Activated T-cell treated with anti-CD3 and anti-CD28 coated beads, Interleukin-2, amount 50 U/mL, for 4 hours (primary cell): ENCODE measurements around the gene OXCT2. TPM values are rescaled to one million over a fixed set of nuclear protein-coding genes. Genes with fewer than 3 reads are reported as not detected.
"Not testable (repeated sequence)": the region's sequence is repeated elsewhere in the genome, so short reads cannot be mapped to it uniquely, and the experiment has no call there.

Experiments used
- ATAC-seq, 2 donors: fragments of 200-7000 bp; cut with Tn5 transposase; one replicate each; pipeline ENCODE4 v1.10.0; 2021
- DNase-seq: peaks from one replicate; pipeline ENCODE4 v3.0.0-alpha.2; 2020
- H3K27me3 Mint-ChIP-seq: one replicate; pipeline ENCODE4 v1.8.0; 2021; ENCODE audit warnings: low read depth, mixed read lengths
- H3K36me3 Mint-ChIP-seq: one replicate; pipeline ENCODE4 v1.8.0; 2022; ENCODE audit warnings: mixed read lengths; ENCODE audit not compliant: insufficient read depth
- H3K4me1 Mint-ChIP-seq: one replicate; pipeline ENCODE4 v1.8.0; 2021; ENCODE audit warnings: low read depth, mixed read lengths
- H3K4me3 Mint-ChIP-seq: one replicate; pipeline ENCODE4 v1.8.0; 2021; ENCODE audit warnings: mild to moderate bottlenecking, moderate library complexity, mixed read lengths
- H3K9me3 Mint-ChIP-seq: one replicate; pipeline ENCODE4 v1.8.0; 2021; ENCODE audit warnings: mixed read lengths
- total RNA-seq, 3 donors: library from RNA; stranded (reverse); gene quantifications; one replicate each; pipeline ENCODE4 v1.2.1, GENCODE V29; 2021

OXCT2 gene
- total RNA-seq, 3 donors from 2014 or later = 1.7 to 3.9 (median 2.2) TPM

GRCh38 chr1:39795651-39796050 lies 24.5 kb upstream of the OXCT2 start:
- ATAC-seq (no peak), DNase-seq (no peak)
- no peaks in the 10 kb centered on the region for H3K36me3 Mint-ChIP-seq
- peaks cover 18% of the 10 kb centered on the region for H3K4me1 Mint-ChIP-seq
- no peaks in the 10 kb centered on the region for H3K9me3 Mint-ChIP-seq
- no peak overlapping the region for H3K4me3 Mint-ChIP-seq
- no peaks in the 10 kb centered on the region for H3K27me3 Mint-ChIP-seq

GRCh38 chr1:39791838-39792237 lies 20.7 kb upstream of the OXCT2 start:
- H3K4me1 Mint-ChIP-seq = peaks cover 11% of the 10 kb centered on the region
- H3K36me3 Mint-ChIP-seq = no peaks in the 10 kb centered on the region
- H3K9me3 Mint-ChIP-seq = no peaks in the 10 kb centered on the region
- H3K4me3 Mint-ChIP-seq = no peak overlapping the region
- no peak for ATAC-seq
- no peak for DNase-seq
- peaks cover 18% of the 10 kb centered on the region for H3K27me3 Mint-ChIP-seq

- no peaks in the 10 kb centered on the region for H3K36me3 Mint-ChIP-seq
- peaks cover 19% of the 10 kb centered on the region for H3K27me3 Mint-ChIP-seq
Observed at GRCh38 chr1:39789571-39790110, 18.5 kb upstream of the OXCT2 start.

GRCh38 chr1:39788758-39789570 lies 17.8 kb upstream of the OXCT2 start, which contains the start of gene BMP8B:
Gene BMP8B, minus strand, starts transcription at chr1:39788865. Its CDS starts 380 bp downstream, at chr1:39788485.
- Mint-ChIP-seq H3K36me3 (no peaks in the 10 kb centered on the region), H3K9me3 (no peaks in the 10 kb centered on the region), H3K4me3 (peak within 1 kb of the TSS; percentile 72), H3K4me1 (peaks cover 11% of the 10 kb centered on the region), H3K27me3 (peaks cover 19% of the 10 kb centered on the region)
- DNase-seq (peak; percentile 20), ATAC-seq (peak; percentile 78)

More at GRCh38 chr1:39789571-39790110, 18.5 kb upstream of the OXCT2 start:
- Mint-ChIP-seq H3K9me3 (no peaks in the 10 kb centered on the region), H3K4me1 (peaks cover 11% of the 10 kb centered on the region), H3K4me3 (peak overlapping the region; percentile 72)
- ATAC-seq = no peak
- no peak for DNase-seq

GRCh38 chr1:39788426-39788757 lies 17.2 kb upstream of the OXCT2 start:
- ATAC-seq (peak; percentile 29 to 36), DNase-seq (no peak)
- H3K4me3 Mint-ChIP-seq = no peak overlapping the region
- H3K27me3 Mint-ChIP-seq = peaks cover 19% of the 10 kb centered on the region
- no peaks in the 10 kb centered on the region for H3K36me3 Mint-ChIP-seq
- H3K4me1 Mint-ChIP-seq = peaks cover 11% of the 10 kb centered on the region
- H3K9me3 Mint-ChIP-seq = no peaks in the 10 kb centered on the region

- Mint-ChIP-seq H3K4me1 (peaks cover 11% of the 10 kb centered on the region), H3K27me3 (peaks cover 19% of the 10 kb centered on the region)
- not testable (repeated sequence) for H3K4me3 Mint-ChIP-seq, H3K36me3 Mint-ChIP-seq, ATAC-seq, H3K9me3 Mint-ChIP-seq, DNase-seq
Observed at GRCh38 chr1:39787964-39788363, 16.8 kb upstream of the OXCT2 start.

- ATAC-seq (no peak), DNase-seq (no peak)
Observed at GRCh38 chr1:39787468-39787867, 16.3 kb upstream of the OXCT2 start.

GRCh38 chr1:39787108-39787375 lies 15.9 kb upstream of the OXCT2 start:
- H3K36me3 Mint-ChIP-seq, DNase-seq, H3K9me3 Mint-ChIP-seq, H3K4me1 Mint-ChIP-seq, ATAC-seq: not testable (repeated sequence)
- peaks cover 19% of the 10 kb centered on the region for H3K27me3 Mint-ChIP-seq
- H3K4me3 Mint-ChIP-seq = peak overlapping the region; percentile 13

More at GRCh38 chr1:39787468-39787867, 16.3 kb upstream of the OXCT2 start:
- Mint-ChIP-seq H3K4me1 (peaks cover 6% of the 10 kb centered on the region), H3K9me3 (no peaks in the 10 kb centered on the region), H3K27me3 (peaks cover 19% of the 10 kb centered on the region), H3K4me3 (peak overlapping the region; percentile 33), H3K36me3 (no peaks in the 10 kb centered on the region)

- not testable (repeated sequence) for H3K4me1 Mint-ChIP-seq, H3K9me3 Mint-ChIP-seq, DNase-seq, ATAC-seq, H3K36me3 Mint-ChIP-seq
- Mint-ChIP-seq H3K27me3 (peaks cover 19% of the 10 kb centered on the region), H3K4me3 (peak overlapping the region; percentile 35)
Observed at GRCh38 chr1:39786303-39787107, 15.4 kb upstream of the OXCT2 start.

GRCh38 chr1:39782685-39783084 lies 11.5 kb upstream of the OXCT2 start:
- H3K9me3 Mint-ChIP-seq, DNase-seq, H3K4me1 Mint-ChIP-seq, ATAC-seq, H3K36me3 Mint-ChIP-seq, H3K4me3 Mint-ChIP-seq: not testable (repeated sequence)
- peaks cover 10% of the 10 kb centered on the region for H3K27me3 Mint-ChIP-seq

GRCh38 chr1:39782103-39782502 lies 11.0 kb upstream of the OXCT2 start:
- DNase-seq = no peak
- H3K27me3 Mint-ChIP-seq = peaks cover 4% of the 10 kb centered on the region
- no peak overlapping the region for H3K4me3 Mint-ChIP-seq
- no peaks in the 10 kb centered on the region for H3K4me1 Mint-ChIP-seq
- no peaks in the 10 kb centered on the region for H3K36me3 Mint-ChIP-seq
- no peaks in the 10 kb centered on the region for H3K9me3 Mint-ChIP-seq
- no peak for ATAC-seq

- ATAC-seq (no peak), DNase-seq (no peak)
- H3K36me3 Mint-ChIP-seq = no peaks in the 10 kb centered on the region
- H3K4me1 Mint-ChIP-seq = no peaks in the 10 kb centered on the region
- no peaks in the 10 kb centered on the region for H3K27me3 Mint-ChIP-seq
- H3K4me3 Mint-ChIP-seq = no peak overlapping the region
- no peaks in the 10 kb centered on the region for H3K9me3 Mint-ChIP-seq
Observed at GRCh38 chr1:39781349-39781715, 10.2 kb upstream of the OXCT2 start.

- no peak overlapping the region for H3K4me3 Mint-ChIP-seq
- no peaks in the 10 kb centered on the region for H3K27me3 Mint-ChIP-seq
Observed at GRCh38 chr1:39779821-39780220, 8.7 kb upstream of the OXCT2 start.

GRCh38 chr1:39779137-39779536 lies 8.0 kb upstream of the OXCT2 start:
- ATAC-seq (no peak), DNase-seq (no peak)
- H3K27me3 Mint-ChIP-seq = no peaks in the 10 kb centered on the region
- no peaks in the 10 kb centered on the region for H3K36me3 Mint-ChIP-seq
- H3K4me1 Mint-ChIP-seq = no peaks in the 10 kb centered on the region
- no peaks in the 10 kb centered on the region for H3K9me3 Mint-ChIP-seq
- no peak overlapping the region for H3K4me3 Mint-ChIP-seq

More at GRCh38 chr1:39779821-39780220, 8.7 kb upstream of the OXCT2 start:
- Mint-ChIP-seq H3K4me1 (no peaks in the 10 kb centered on the region), H3K36me3 (no peaks in the 10 kb centered on the region), H3K9me3 (no peaks in the 10 kb centered on the region)
- ATAC-seq (no peak), DNase-seq (no peak)
